ENCODE results near the gene SKP1. TPM values are rescaled to one million over a fixed set of nuclear protein-coding genes. Genes with fewer than 3 reads are reported as not detected.

The SKP1 gene
- total and polyA plus RNA-seq, 9 of the 15 experiments (the other 6 are each of a cell fraction or from before 2014, with no cell fraction given): 301 to 2,109 (median 639) TPM

- TF ChIP-seq NR2C1 (IDR thresholded peaks at IDR 0.05) (no peak), NR2C1 (tag; IDR thresholded peaks at IDR 0.05) (0 out of 2 replicates have a peak, but pooled peaks have one; percentile 39), CREM (IDR thresholded peaks at IDR 0.05; ENCODE audit: low read depth) (no peak), SLC30A9 (CRISPR knock-in tag; IDR thresholded peaks at IDR 0.05) (no peak), TFAP4 (CRISPR knock-in tag; IDR thresholded peaks at IDR 0.05; ENCODE audit: borderline replicate concordance) (0 out of 2 replicates have a peak, but pooled peaks have one; percentile 4), ZBTB5 (IDR thresholded peaks at IDR 0.05) (no peak), VEZF1 (CRISPR knock-in tag; IDR thresholded peaks at IDR 0.05) (0 out of 2 replicates have a peak, but pooled peaks have one; percentile 22), MECOM (CRISPR knock-in tag; IDR thresholded peaks at IDR 0.05) (no peak), PATZ1 (CRISPR knock-in tag; IDR thresholded peaks at IDR 0.05; ENCODE audit: borderline replicate concordance) (no peak), MAFG (tag; conservative IDR thresholded peaks at IDR 0.05) (no peak), SETDB1 (IDR thresholded peaks at IDR 0.05; ENCODE audit: low read length) (no peak), HDAC3 (IDR thresholded peaks at IDR 0.05; ENCODE audit: borderline replicate concordance, partially characterized antibody) (no peak), SIRT6 (IDR thresholded peaks at IDR 0.05; ENCODE audit: low read depth, low read length) (no peak), TFAM (CRISPR knock-in tag; conservative IDR thresholded peaks at IDR 0.05) (no peak)
Observed at GRCh38 chr5:134114886-134115805, 61.6 kb downstream of the SKP1 start (continued).

All from K562 (cell line).